Measurements from ENCODE around the gene DCN.
A peak's percentile ranks its signal among the peaks of the same experiment; 100 is the strongest.

Gene DCN

DNA sequence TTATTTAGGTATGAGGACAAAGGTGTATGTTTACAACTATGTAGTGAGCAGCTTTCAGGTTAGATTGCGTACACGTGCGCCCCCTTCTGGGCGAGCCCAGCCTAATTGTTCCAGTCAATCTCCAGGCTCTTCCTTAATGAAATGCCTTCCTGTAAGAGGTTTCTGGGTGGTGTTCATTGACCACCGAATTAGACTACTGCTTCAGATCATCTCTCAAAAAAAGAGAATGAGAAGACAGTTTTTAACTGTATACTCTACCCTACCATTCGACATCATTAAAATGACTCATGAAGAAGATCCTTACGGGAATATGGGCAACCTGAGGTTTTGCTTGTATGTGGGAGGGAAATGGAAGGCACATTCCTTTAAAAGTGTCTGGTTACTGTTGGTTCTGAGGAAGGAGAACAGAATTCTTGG, 73.5 kb downstream of the DCN start:
- Histone ChIP-seq H3K9me3 (ENCODE audit: severe bottlenecking) (no peaks in the 10 kb centered on the region), H3K4me1 (ENCODE audit: insufficient read depth, poor library complexity, severe bottlenecking) (no peaks in the 10 kb centered on the region), H3K27me3 (ENCODE audit: insufficient read depth, poor library complexity, severe bottlenecking) (no peaks in the 10 kb centered on the region), H3K36me3 (ENCODE audit: low read depth) (no peaks in the 10 kb centered on the region), H3K4me3 (ENCODE audit: severe bottlenecking) (no peak overlapping the region), H3K27ac (ENCODE audit: poor library complexity, severe bottlenecking) (no peak overlapping the region)
- ATAC-seq (ENCODE audit: low read depth) (peak; percentile 63; the same call in 2 of the 3 replicates), DNase-seq (ENCODE audit: low spot score) (no peak)
- TF ChIP-seq, protein P1, sequence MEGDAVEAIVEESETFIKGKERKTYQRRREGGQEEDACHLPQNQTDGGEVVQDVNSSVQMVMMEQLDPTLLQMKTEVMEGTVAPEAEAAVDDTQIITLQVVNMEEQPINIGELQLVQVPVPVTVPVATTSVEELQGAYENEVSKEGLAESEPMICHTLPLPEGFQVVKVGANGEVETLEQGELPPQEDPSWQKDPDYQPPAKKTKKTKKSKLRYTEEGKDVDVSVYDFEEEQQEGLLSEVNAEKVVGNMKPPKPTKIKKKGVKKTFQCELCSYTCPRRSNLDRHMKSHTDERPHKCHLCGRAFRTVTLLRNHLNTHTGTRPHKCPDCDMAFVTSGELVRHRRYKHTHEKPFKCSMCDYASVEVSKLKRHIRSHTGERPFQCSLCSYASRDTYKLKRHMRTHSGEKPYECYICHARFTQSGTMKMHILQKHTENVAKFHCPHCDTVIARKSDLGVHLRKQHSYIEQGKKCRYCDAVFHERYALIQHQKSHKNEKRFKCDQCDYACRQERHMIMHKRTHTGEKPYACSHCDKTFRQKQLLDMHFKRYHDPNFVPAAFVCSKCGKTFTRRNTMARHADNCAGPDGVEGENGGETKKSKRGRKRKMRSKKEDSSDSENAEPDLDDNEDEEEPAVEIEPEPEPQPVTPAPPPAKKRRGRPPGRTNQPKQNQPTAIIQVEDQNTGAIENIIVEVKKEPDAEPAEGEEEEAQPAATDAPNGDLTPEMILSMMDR (IDR thresholded peaks at IDR 0.05; ENCODE audit: poor library complexity, severe bottlenecking) = peak; percentile 79

GRCh38 chr12:91108196-91108755, 74.3 kb downstream of the DCN start:
- Histone ChIP-seq H3K27me3 (ENCODE audit: insufficient read depth, poor library complexity, severe bottlenecking) (no peaks in the 10 kb centered on the region), H3K4me1 (ENCODE audit: insufficient read depth, poor library complexity, severe bottlenecking) (no peaks in the 10 kb centered on the region), H3K4me3 (ENCODE audit: severe bottlenecking) (no peak overlapping the region), H3K9me3 (ENCODE audit: severe bottlenecking) (no peaks in the 10 kb centered on the region), H3K36me3 (ENCODE audit: low read depth) (no peaks in the 10 kb centered on the region), H3K27ac (ENCODE audit: poor library complexity, severe bottlenecking) (no peak overlapping the region)
- TF ChIP-seq, protein P1 (IDR thresholded peaks at IDR 0.05; ENCODE audit: poor library complexity, severe bottlenecking) = no peak
- ATAC-seq (ENCODE audit: low read depth) (no peak), DNase-seq (ENCODE audit: low spot score) (no peak)

- Histone ChIP-seq H3K27me3 (ENCODE audit: insufficient read depth, poor library complexity, severe bottlenecking) (no peaks in the 10 kb centered on the region), H3K36me3 (ENCODE audit: low read depth) (no peaks in the 10 kb centered on the region), H3K4me1 (ENCODE audit: insufficient read depth, poor library complexity, severe bottlenecking) (no peaks in the 10 kb centered on the region), H3K9me3 (ENCODE audit: severe bottlenecking) (no peaks in the 10 kb centered on the region), H3K4me3 (ENCODE audit: severe bottlenecking) (no peak overlapping the region), H3K27ac (ENCODE audit: poor library complexity, severe bottlenecking) (no peak overlapping the region)
- ATAC-seq (ENCODE audit: low read depth) = no peak
- DNase-seq (ENCODE audit: low spot score) = no peak
- TF ChIP-seq, protein P1 (IDR thresholded peaks at IDR 0.05; ENCODE audit: poor library complexity, severe bottlenecking) = no peak
Measured at GRCh38 chr12:91106283-91106682, 76.3 kb downstream of the DCN start.

DNA sequence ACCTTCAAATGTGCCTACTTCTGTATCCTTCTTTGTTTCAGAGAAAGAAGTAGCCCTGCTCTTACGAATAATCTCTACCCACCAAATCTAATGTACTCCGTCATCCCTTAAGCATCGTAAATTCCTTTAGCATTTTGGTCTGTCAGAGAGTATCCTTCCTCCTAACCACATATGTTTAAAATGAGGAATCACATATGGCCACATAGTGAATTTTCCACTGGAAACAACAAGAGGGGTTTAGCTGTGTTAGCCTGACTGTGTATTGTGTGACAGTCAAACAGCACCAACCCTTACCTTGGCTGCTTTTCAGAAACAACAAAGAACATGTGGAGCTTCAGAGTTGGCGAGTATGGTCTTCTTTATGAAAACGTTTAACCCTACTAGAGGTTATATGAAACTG, 76.8 kb downstream of the DCN start:
- H3K27ac ChIP-seq (ENCODE audit: poor library complexity, severe bottlenecking) = no peak overlapping the region
- H3K36me3 ChIP-seq (ENCODE audit: low read depth) = no peaks in the 10 kb centered on the region
- no peaks in the 10 kb centered on the region for H3K9me3 ChIP-seq (ENCODE audit: severe bottlenecking)
- H3K4me3 ChIP-seq (ENCODE audit: severe bottlenecking) = no peak overlapping the region
- H3K27me3 ChIP-seq (ENCODE audit: insufficient read depth, poor library complexity, severe bottlenecking) = no peaks in the 10 kb centered on the region
- no peaks in the 10 kb centered on the region for H3K4me1 ChIP-seq (ENCODE audit: insufficient read depth, poor library complexity, severe bottlenecking)
- TF ChIP-seq, protein P1 (IDR thresholded peaks at IDR 0.05; ENCODE audit: poor library complexity, severe bottlenecking) = no peak
- DNase-seq (ENCODE audit: low spot score) = no peak
- no peak for ATAC-seq (ENCODE audit: low read depth)

- DNase-seq (ENCODE audit: low spot score) (no peak), ATAC-seq (ENCODE audit: low read depth) (no peak)
- Histone ChIP-seq H3K27ac (ENCODE audit: poor library complexity, severe bottlenecking) (no peak overlapping the region), H3K27me3 (ENCODE audit: insufficient read depth, poor library complexity, severe bottlenecking) (no peaks in the 10 kb centered on the region), H3K36me3 (ENCODE audit: low read depth) (no peaks in the 10 kb centered on the region), H3K4me1 (ENCODE audit: insufficient read depth, poor library complexity, severe bottlenecking) (no peaks in the 10 kb centered on the region), H3K4me3 (ENCODE audit: severe bottlenecking) (no peak overlapping the region), H3K9me3 (ENCODE audit: severe bottlenecking) (no peaks in the 10 kb centered on the region)
- TF ChIP-seq, protein P1 (IDR thresholded peaks at IDR 0.05; ENCODE audit: poor library complexity, severe bottlenecking) = no peak
Measured at GRCh38 chr12:91104812-91105466, 77.7 kb downstream of the DCN start.

Data from RWPE2 (cell line).